ENCODE results near the gene IGFL4. TPM values are rescaled to one million over a fixed set of nuclear protein-coding genes. Genes with fewer than 3 reads are reported as not detected.

The IGFL4 gene
- total and polyA plus RNA-seq, 2 of the 13 experiments (the other 11 are each of a cell fraction or from before 2014, with no cell fraction given): 1.2 to 1.4 TPM

DNA sequence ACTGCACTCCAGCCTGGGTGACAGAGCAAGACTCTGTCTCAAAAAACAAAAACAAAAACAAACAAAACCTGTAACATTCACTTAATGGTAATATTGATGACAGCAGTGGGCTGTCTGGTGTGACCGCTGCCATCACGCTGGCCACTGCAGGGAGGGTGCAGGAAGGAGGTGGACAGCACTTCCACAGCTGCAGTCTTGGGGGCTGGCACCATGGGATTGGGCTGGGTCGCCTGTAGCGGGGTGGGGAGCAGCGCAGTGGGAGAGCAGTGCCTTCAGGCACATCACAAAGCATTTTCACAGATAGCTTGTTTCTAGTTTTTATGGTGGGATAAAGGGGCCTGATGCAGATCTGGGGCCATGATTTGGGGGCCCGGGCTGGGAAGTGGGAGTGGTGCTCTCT is 5.3 kb downstream of the IGFL4 start:
- 10% methylated on average over 2 of the region's 6 CpGs for WGBS (ENCODE audit: low lambda C conversion rate)
- FAIRE-seq (no peak), DNase-seq (ENCODE audit: low spot score) (no peak), ATAC-seq (no peak)
- peaks cover 22% of the 10 kb centered on the region for H3K4me1 ChIP-seq (ENCODE audit: insufficient read depth, low read length)
- H3K4me3 ChIP-seq (replicated peaks in 1 of 3; ENCODE audit: insufficient read depth in 1 of 3, low read depth in 2 of 3, low read length in 3 of 3): no peak overlapping the region
- no TSS peak for BruUV-seq (replicated peaks)
- no peaks in the 10 kb centered on the region for H4K20me1 ChIP-seq (ENCODE audit: insufficient read depth, low read length)
- H3K9me3 ChIP-seq (ENCODE audit: low read length): no peaks in the 10 kb centered on the region
- H3K9ac ChIP-seq (ENCODE audit: insufficient read depth, low read depth, low read length): no peak overlapping the region
- intact Hi-C loops (cut with micrococcal nuclease; ENCODE audit: unreplicated experiment) (no loop called here), in situ Hi-C loops (cut with HindIII; ENCODE audit: extremely low pct_ligation_motif_present, low pct_unique_long_range_greater_than_20kb) (no loop called here)
- H3K4me2 ChIP-seq (ENCODE audit: low read depth, low read length): no peak overlapping the region
- no peak overlapping the region for H2AFZ ChIP-seq (ENCODE audit: low read length)
- H3K27me3 ChIP-seq (ENCODE audit: control insufficient read depth in 1 of 2, insufficient read depth in 2 of 2, low read length in 2 of 2): no peaks in the 10 kb centered on the region
- POLR2A ChIA-PET: no interaction called here
- no peak for TF ChIP-seq RBM22 (optimal IDR thresholded peaks at IDR 0.05; ENCODE audit: low read length)
- TF ChIP-seq ZNF484 (CRISPR knock-in tag; IDR thresholded peaks at IDR 0.05; ENCODE audit: borderline replicate concordance, low read depth): no peak
- TF ChIP-seq ZNF468 (CRISPR knock-in tag; IDR thresholded peaks at IDR 0.05): no peak
- H3K36me3 ChIP-seq (replicated peaks in 1 of 2; ENCODE audit: control insufficient read depth in 1 of 2, insufficient read depth in 2 of 2, low read length in 2 of 2): no peaks in the 10 kb centered on the region
- CTCF ChIA-PET (ENCODE audit: low intra/inter-chr PET ratio, low total read pairs): no interaction called here
- H3K79me2 ChIP-seq (ENCODE audit: insufficient read depth, low read length): no peaks in the 10 kb centered on the region
- no peak overlapping the region for H3K27ac ChIP-seq (ENCODE audit: extremely low read length, insufficient read depth, low read length)

DNA sequence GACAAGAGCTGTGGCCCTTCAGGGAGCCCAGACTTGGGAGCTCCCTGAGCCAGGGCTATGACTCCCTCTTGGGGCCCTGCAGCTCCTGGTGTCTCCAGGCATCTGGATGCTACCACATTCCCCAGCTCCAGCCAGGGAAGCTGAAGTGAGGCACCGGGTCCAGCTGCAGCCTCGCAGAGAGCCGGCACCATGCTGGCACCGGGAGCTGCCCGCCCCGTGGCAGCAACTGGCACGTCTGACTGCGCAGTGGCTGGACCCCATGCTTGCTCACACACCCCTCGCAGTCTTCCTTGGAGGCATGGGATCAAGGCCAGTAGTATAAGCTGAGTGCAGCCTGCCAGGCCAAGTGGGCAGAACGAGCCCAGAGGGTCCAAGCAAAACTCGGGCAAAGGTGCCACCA is 7.4 kb downstream of the IGFL4 start:
- no TSS peak for BruUV-seq (replicated peaks)
- no peak for DNase-seq (ENCODE audit: low spot score)
- H3K4me1 ChIP-seq (ENCODE audit: insufficient read depth, low read length): peaks cover 29% of the 10 kb centered on the region
- H3K9me3 ChIP-seq (ENCODE audit: low read length): no peaks in the 10 kb centered on the region
- H2AFZ ChIP-seq (ENCODE audit: low read length): no peak overlapping the region
- in situ Hi-C loops (cut with HindIII; ENCODE audit: extremely low pct_ligation_motif_present, low pct_unique_long_range_greater_than_20kb): no loop called here
- ChIA-PET CTCF (ENCODE audit: low intra/inter-chr PET ratio, low total read pairs) (no interaction called here), POLR2A (no interaction called here)
- H3K4me3 ChIP-seq (replicated peaks in 1 of 3; ENCODE audit: insufficient read depth in 1 of 3, low read depth in 2 of 3, low read length in 3 of 3): no peak overlapping the region
- H3K9ac ChIP-seq (ENCODE audit: insufficient read depth, low read depth, low read length): no peak overlapping the region
- H3K27ac ChIP-seq (ENCODE audit: extremely low read length, insufficient read depth, low read length): no peak overlapping the region
- H3K79me2 ChIP-seq (ENCODE audit: insufficient read depth, low read length): no peaks in the 10 kb centered on the region
- no peaks in the 10 kb centered on the region for H3K27me3 ChIP-seq (ENCODE audit: control insufficient read depth in 1 of 2, insufficient read depth in 2 of 2, low read length in 2 of 2)
- ATAC-seq: no peak
- H3K4me2 ChIP-seq (ENCODE audit: low read depth, low read length): no peak overlapping the region
- no CpG with 5 or more reads among the region's 11 CpGs for WGBS (ENCODE audit: low lambda C conversion rate)
- intact Hi-C loops (cut with micrococcal nuclease; ENCODE audit: unreplicated experiment): no loop called here
- TF ChIP-seq NFE2 (CRISPR knock-in tag; IDR thresholded peaks at IDR 0.05) (no peak), TGIF2 (CRISPR knock-in tag; IDR thresholded peaks at IDR 0.05) (no peak), HNRNPK (IDR thresholded peaks at IDR 0.05; ENCODE audit: low read depth, low read length, poor library complexity, severe bottlenecking) (no peak), AGO2 (optimal IDR thresholded peaks at IDR 0.05; ENCODE audit: low read depth, low read length) (peak; percentile 18), NKX3-1 (CRISPR knock-in tag; IDR thresholded peaks at IDR 0.05) (no peak), NFAT5 (CRISPR knock-in tag; IDR thresholded peaks at IDR 0.05) (no peak), ATF7 (IDR thresholded peaks at IDR 0.05) (no peak), ATF7 (CRISPR knock-in tag; IDR thresholded peaks at IDR 0.05) (no peak), RFXAP (CRISPR knock-in tag; IDR thresholded peaks at IDR 0.05; ENCODE audit: borderline replicate concordance) (no peak)
- FAIRE-seq: no peak
- H4K20me1 ChIP-seq (ENCODE audit: insufficient read depth, low read length): no peaks in the 10 kb centered on the region
- no peaks in the 10 kb centered on the region for H3K36me3 ChIP-seq (replicated peaks in 1 of 2; ENCODE audit: control insufficient read depth in 1 of 2, insufficient read depth in 2 of 2, low read length in 2 of 2)
